AG09319 (cell line): ENCODE results near the gene RFX8.

Experiments used
- DNase-seq: peaks from one replicate; pipeline ENCODE4 v3.0.0-alpha.2; 2010; ENCODE audit warnings: low read depth; ENCODE audit errors: extremely low read depth
- TF ChIP-seq, protein P1 (sequence below): IDR thresholded peaks from 2 replicates; pipeline ENCODE4 v1.5.1; 2011; ENCODE audit warnings: low read depth, mild to moderate bottlenecking, inconsistent platforms, low read length, moderate library complexity

RFX8 gene

DNA sequence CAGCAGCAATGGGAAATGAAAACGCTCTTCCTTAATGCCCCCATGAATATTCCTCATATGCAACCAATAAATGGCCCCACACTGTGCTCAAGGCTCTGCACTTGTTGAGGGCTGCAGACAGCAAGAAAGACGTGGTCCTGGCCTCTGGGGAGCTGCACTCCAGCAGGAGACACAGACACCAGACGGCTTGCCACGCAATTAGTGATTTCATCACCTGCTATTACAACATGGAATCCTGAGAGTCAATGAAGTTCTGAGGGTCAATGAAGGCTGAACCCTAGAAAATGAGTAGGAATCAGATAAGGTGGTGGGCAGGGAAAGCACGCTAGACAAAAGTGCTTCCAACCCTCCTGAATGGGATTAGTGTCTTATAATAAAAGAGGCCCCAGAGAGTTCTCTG lies 106.5 kb downstream of the RFX8 start:
- no peak for DNase-seq
- TF ChIP-seq, protein P1, sequence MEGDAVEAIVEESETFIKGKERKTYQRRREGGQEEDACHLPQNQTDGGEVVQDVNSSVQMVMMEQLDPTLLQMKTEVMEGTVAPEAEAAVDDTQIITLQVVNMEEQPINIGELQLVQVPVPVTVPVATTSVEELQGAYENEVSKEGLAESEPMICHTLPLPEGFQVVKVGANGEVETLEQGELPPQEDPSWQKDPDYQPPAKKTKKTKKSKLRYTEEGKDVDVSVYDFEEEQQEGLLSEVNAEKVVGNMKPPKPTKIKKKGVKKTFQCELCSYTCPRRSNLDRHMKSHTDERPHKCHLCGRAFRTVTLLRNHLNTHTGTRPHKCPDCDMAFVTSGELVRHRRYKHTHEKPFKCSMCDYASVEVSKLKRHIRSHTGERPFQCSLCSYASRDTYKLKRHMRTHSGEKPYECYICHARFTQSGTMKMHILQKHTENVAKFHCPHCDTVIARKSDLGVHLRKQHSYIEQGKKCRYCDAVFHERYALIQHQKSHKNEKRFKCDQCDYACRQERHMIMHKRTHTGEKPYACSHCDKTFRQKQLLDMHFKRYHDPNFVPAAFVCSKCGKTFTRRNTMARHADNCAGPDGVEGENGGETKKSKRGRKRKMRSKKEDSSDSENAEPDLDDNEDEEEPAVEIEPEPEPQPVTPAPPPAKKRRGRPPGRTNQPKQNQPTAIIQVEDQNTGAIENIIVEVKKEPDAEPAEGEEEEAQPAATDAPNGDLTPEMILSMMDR, result no peak

DNA sequence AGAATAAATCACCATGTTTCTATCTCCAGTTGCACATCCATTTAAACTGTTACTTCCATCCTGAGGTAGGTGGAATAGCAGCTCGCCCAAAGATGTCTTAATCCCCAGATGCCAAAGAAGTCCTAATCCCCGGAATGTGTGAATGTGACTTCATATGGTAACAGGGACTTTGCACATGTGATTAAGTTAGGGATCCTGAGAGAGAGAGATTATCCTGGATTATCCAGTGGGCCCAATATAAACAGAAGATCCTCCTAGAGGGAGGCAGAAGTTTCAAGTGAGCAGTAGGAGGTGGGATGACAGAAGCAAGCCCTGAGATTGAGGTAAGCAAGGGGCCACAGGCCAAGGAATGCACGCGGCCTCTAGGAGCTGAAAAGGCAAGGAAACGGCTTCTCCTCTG lies 107.4 kb downstream of the RFX8 start:
- DNase-seq, result no peak
- TF ChIP-seq, protein P1, result no peak

GRCh38 chr2:101364878-101365277 lies 110.0 kb downstream of the RFX8 start:
- TF ChIP-seq, protein P1, result no peak
- no peak for DNase-seq

- DNase-seq, result no peak
- TF ChIP-seq, protein P1, result no peak
Observed at GRCh38 chr2:101362777-101363176, 112.1 kb downstream of the RFX8 start.

DNA sequence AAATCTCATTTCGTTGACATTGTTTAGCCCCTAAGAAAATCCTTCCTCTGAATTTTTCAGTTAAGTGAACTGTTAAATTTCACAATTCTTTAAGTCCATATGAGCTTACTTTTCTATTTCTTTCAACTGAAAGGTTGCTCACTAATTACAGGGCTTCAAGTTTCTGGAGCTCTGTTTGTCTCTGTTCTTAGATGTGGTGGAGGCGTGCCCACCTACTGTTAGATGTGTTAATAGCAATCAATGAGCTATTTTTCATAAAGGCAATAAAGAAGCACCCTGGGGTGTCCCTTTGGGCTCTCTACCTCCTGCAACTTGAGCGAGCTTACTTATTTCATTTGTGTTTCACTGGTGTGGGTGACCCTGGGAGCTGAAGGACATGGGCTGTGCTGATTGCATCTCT lies 112.6 kb downstream of the RFX8 start:
- TF ChIP-seq, protein P1, result no peak
- DNase-seq, result no peak

DNA sequence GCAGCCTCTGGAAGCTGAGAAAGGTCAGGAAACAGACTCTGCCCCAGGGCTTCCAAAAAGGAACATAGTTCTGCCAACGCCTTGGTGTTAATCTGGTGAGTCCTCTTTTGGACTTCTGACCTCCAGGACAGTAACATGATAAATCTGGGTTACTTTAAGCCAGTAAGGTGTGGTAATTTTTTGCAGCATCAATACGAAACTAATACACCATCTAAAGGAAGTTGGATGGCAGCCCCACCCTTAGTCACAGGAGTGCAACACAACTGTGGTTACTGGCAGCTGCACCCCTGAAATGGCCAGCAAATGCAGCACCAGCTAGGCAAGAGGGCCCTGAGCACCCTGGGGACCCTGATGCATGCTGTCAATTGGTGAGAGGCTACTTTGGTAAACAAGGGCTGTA lies 113.4 kb downstream of the RFX8 start:
- DNase-seq, result no peak
- TF ChIP-seq, protein P1, result no peak

DNA sequence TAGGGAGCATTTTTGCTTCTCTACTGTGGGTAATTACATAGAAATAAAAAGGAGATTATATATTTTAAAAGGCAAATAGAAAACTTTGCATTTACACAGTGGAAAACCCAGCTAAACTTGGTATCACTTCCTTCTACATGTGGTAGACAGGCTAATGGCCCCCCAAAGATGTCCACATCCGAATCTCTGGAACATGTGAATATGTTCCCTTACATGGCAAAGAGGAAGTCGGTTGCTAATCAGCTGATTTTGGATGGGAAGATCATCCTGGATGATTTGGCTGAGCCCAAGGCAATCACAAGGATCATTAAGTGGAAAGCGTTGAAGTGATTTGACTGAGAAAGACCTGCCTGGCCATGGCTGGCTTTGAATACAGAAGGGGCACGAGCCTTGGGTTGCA lies 113.8 kb downstream of the RFX8 start:
- TF ChIP-seq, protein P1, result no peak
- no peak for DNase-seq
